ENCODE measurements around the gene OR1S1. TPM values are rescaled to one million over a fixed set of nuclear protein-coding genes. Genes with fewer than 3 reads are reported as not detected.

The OR1S1 gene
- total RNA-seq, 1 donor from 2014 or later, result not detected

DNA sequence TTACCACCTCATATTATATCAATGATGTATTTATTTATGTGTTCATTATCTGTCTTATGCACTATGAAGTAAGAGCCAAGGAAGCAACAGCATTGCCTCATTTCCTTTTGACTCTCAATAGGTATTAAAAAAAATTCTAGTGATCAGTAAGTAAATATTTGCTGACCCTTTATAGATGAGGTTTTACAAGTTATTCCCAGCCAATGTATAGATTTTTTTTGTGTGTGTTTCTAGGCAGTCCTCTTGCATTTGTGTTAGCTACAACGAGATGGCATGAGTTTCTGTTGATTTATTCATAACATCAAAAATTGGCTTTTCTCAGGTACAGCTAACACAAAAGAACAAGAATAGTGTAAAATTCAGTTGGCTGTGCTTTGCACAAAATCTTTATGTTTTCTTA, 13.2 kb upstream of the OR1S1 start:
- Histone ChIP-seq H3K36me3 (ENCODE audit: control insufficient read depth, insufficient read depth, low read length) (no peaks in the 10 kb centered on the region), H3K4me3 (ENCODE audit: low read depth, low read length) (no peak overlapping the region), H3K27me3 (ENCODE audit: control insufficient read depth, insufficient read depth, low read length) (no peaks in the 10 kb centered on the region)
- no peak for FAIRE-seq
- no peak for DNase-seq (ENCODE audit: low read depth)
- TF ChIP-seq, protein P1, sequence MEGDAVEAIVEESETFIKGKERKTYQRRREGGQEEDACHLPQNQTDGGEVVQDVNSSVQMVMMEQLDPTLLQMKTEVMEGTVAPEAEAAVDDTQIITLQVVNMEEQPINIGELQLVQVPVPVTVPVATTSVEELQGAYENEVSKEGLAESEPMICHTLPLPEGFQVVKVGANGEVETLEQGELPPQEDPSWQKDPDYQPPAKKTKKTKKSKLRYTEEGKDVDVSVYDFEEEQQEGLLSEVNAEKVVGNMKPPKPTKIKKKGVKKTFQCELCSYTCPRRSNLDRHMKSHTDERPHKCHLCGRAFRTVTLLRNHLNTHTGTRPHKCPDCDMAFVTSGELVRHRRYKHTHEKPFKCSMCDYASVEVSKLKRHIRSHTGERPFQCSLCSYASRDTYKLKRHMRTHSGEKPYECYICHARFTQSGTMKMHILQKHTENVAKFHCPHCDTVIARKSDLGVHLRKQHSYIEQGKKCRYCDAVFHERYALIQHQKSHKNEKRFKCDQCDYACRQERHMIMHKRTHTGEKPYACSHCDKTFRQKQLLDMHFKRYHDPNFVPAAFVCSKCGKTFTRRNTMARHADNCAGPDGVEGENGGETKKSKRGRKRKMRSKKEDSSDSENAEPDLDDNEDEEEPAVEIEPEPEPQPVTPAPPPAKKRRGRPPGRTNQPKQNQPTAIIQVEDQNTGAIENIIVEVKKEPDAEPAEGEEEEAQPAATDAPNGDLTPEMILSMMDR (IDR thresholded peaks at IDR 0.05; ENCODE audit: insufficient read depth, low read length, severe bottlenecking), result no peak

DNA sequence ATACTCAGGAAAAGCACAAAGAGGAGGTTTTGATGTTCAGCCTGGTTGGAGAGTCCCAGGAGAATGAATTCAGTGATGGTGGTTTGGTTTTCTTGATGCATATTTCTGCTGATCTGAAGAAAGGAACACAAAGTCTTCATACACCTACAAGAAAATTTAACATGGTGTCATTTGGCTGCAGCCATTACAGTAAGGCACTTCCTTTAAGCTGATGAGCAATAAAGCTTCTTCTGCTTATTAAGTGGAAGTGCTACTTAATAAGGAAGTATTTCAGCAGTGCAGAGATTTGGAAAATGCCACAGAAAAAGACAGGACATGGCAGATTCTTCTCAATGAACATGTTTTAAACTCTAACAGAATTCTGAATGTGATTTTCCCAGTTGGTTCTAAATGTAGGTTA, 8.5 kb upstream of the OR1S1 start, which contains the start of gene OR1S2:
TSS of gene OR1S2 (minus strand) at position 101 of the 400 bp plus-strand sequence. CDS start at position 101, 0 bp downstream.
- DNase-seq (ENCODE audit: low read depth), result no peak
- TF ChIP-seq, protein P1 (IDR thresholded peaks at IDR 0.05; ENCODE audit: insufficient read depth, low read length, severe bottlenecking), result no peak
- Histone ChIP-seq H3K27me3 (ENCODE audit: control insufficient read depth, insufficient read depth, low read length) (no peaks in the 10 kb centered on the region), H3K4me3 (ENCODE audit: low read depth, low read length) (no peak within 1 kb of the TSS), H3K36me3 (ENCODE audit: control insufficient read depth, insufficient read depth, low read length) (no peaks in the 10 kb centered on the region)
- no peak for FAIRE-seq

DNA sequence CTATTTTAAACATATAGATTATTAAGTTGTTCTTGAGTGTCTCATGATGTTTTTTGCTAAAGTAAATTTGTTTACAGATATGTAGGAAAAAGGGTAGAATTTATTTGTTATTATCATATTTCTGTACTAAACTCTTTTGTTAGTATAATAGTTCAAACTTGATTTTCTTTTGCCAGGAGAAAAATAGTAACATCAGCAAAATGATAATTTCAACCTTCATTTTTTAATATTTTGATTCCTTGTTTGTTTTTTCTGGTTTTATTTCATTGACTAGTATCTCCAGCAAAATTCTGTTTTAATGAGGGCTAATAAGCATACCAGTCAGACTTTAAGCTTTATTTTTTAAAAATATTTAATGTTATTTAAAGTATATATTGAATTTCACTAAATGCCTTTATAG, 4.0 kb downstream of the OR1S1 start:
- FAIRE-seq, result no peak
- TF ChIP-seq, protein P1 (IDR thresholded peaks at IDR 0.05; ENCODE audit: insufficient read depth, low read length, severe bottlenecking), result no peak
- Histone ChIP-seq H3K4me3 (ENCODE audit: low read depth, low read length) (no peak overlapping the region), H3K27me3 (ENCODE audit: control insufficient read depth, insufficient read depth, low read length) (no peaks in the 10 kb centered on the region), H3K36me3 (ENCODE audit: control insufficient read depth, insufficient read depth, low read length) (no peaks in the 10 kb centered on the region)
- DNase-seq (ENCODE audit: low read depth), result no peak

DNA sequence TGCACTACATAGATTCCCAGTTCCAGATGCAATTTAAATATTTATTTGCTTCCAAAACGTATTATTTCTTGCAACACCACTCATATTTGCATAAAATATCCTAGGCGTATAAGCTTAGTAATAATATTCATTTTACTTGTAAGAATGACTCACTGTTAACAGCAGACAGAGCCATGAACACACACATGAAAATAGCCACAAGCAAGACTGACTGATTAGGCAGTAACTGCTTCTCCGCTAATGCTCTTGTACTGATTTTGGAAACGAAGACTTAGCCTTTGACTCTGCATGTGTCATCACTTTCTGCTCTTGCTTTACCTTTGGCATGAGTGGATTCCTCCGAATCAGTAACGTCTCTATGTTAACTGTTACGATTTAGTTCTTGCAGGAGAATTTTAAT, 10.2 kb downstream of the OR1S1 start:
- FAIRE-seq, result no peak
- Histone ChIP-seq H3K27me3 (ENCODE audit: control insufficient read depth, insufficient read depth, low read length) (no peaks in the 10 kb centered on the region), H3K4me3 (ENCODE audit: low read depth, low read length) (no peak overlapping the region), H3K36me3 (ENCODE audit: control insufficient read depth, insufficient read depth, low read length) (no peaks in the 10 kb centered on the region)
- peak; percentile 50 for DNase-seq (ENCODE audit: low read depth)
- TF ChIP-seq, protein P1 (IDR thresholded peaks at IDR 0.05; ENCODE audit: insufficient read depth, low read length, severe bottlenecking), result no peak

DNA sequence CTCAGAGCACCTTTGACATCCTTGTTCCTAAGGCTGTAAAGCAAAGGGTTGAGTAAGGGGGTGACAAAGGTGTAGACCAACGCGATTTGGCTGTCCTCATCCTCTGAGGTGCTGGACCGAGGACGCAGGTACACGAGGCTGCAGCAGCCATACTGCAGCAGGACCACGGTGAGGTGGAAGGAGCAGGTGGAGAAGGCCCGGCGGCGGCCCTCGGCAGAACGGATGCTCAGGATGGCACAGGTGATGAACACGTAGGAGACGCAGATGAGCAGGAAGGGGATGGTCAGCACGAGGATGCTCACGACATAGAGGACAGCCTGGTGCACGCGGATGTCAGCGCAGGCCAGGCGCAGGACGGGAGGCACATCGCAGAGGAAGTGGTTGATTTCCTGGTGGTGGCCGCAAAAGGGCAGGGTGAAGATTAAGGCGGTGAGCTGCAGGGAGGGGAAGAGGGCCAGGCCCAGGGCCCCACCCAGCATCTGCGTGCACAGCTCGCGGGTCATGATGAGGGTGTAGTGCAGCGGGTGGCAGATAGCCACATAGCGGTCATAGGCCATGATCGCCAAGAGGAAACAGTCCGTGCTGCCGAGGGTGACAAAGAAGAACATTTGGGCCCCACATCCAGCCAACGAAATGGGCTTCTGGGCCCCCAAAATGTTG, 15.6 kb downstream of the OR1S1 start:
- DNase-seq (ENCODE audit: low read depth) (no peak), FAIRE-seq (no peak)
- H3K36me3 ChIP-seq (ENCODE audit: control insufficient read depth, insufficient read depth, low read length), result no peaks in the 10 kb centered on the region
- TF ChIP-seq, protein P1 (IDR thresholded peaks at IDR 0.05; ENCODE audit: insufficient read depth, low read length, severe bottlenecking), result no peak
- H3K4me3 ChIP-seq (ENCODE audit: low read depth, low read length), result no peak overlapping the region
- H3K27me3 ChIP-seq (ENCODE audit: control insufficient read depth, insufficient read depth, low read length), result no peaks in the 10 kb centered on the region

DNA sequence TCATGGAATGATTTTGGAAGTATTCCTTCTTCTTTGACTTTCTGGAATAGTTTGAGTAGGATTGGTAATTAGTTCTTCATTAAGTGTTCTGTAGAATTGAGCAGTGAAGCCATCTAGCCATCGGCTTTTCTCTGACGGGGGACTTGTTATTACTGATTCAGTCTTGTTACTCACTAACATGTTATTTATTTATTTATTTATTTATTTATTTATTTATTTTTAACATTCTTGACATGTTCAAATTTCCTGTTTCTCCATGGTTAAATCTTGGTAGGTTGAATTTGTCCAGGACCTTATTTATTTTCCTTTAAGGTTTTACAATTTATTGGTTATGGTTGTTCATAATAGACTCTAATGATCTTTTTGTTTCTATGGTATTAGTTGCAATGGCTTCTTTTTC, 31.4 kb downstream of the OR1S1 start:
- DNase-seq (ENCODE audit: low read depth) (no peak), FAIRE-seq (no peak)
- no peaks in the 10 kb centered on the region for H3K27me3 ChIP-seq (ENCODE audit: control insufficient read depth, insufficient read depth, low read length)

More for the DNA sequence above, 31.4 kb downstream of the OR1S1 start:
- Histone ChIP-seq H3K36me3 (ENCODE audit: control insufficient read depth, insufficient read depth, low read length) (no peaks in the 10 kb centered on the region), H3K4me3 (ENCODE audit: low read depth, low read length) (no peak overlapping the region)
- TF ChIP-seq, protein P1 (IDR thresholded peaks at IDR 0.05; ENCODE audit: insufficient read depth, low read length, severe bottlenecking), result no peak
